NT2/D1 (cell line): ENCODE results near the gene CAMK1D.

Source experiments
- DNase-seq: peaks from one replicate; pipeline ENCODE4 v3.0.0-alpha.2; 2011; ENCODE audit warnings: low read depth, low spot score
- H3K27me3 ChIP-seq: 2 replicates; pipeline ENCODE4 v1.6.0; 2011; ENCODE audit warnings: mild to moderate bottlenecking; ENCODE audit not compliant: insufficient read length, insufficient read depth
- H3K36me3 ChIP-seq: 2 replicates; pipeline ENCODE4 v1.6.1; 2011; ENCODE audit warnings: mild to moderate bottlenecking, low read length, mixed read lengths; ENCODE audit not compliant: insufficient read depth, insufficient read length
- H3K4me1 ChIP-seq: 2 replicates; pipeline ENCODE4 v1.5.1; 2011; ENCODE audit not compliant: insufficient read depth, insufficient read length
- H3K4me3 ChIP-seq: 2 replicates; pipeline ENCODE4 v1.5.1; 2011; ENCODE audit warnings: low read depth; ENCODE audit not compliant: insufficient read length
- H3K9ac ChIP-seq: 2 replicates; pipeline ENCODE4 v1.6.0; 2011; ENCODE audit warnings: low read depth; ENCODE audit not compliant: insufficient read length
- H3K9me3 ChIP-seq: 2 replicates; pipeline ENCODE4 v1.5.1; 2011; ENCODE audit warnings: mild to moderate bottlenecking, low read length; ENCODE audit not compliant: insufficient read depth
- SUZ12 ChIP-seq: IDR thresholded peaks from 2 replicates; pipeline ENCODE4 v1.6.1; 2011; ENCODE audit not compliant: insufficient read length, insufficient read depth; ENCODE audit errors: extremely low read depth
- YY1 ChIP-seq: IDR thresholded peaks from 2 replicates; pipeline ENCODE4 v1.6.1; 2011; ENCODE audit not compliant: insufficient read length, insufficient read depth
- ZNF274 ChIP-seq: IDR thresholded peaks from 2 replicates; pipeline ENCODE4 v1.6.1; 2011; ENCODE audit warnings: mild to moderate bottlenecking, low read depth, low read length

Gene CAMK1D

GRCh38 chr10:12637649-12638048 lies 288.3 kb downstream of the CAMK1D start:
- no peak for TF ChIP-seq ZNF274
- TF ChIP-seq YY1, result no peak
- no peak for TF ChIP-seq SUZ12
- Histone ChIP-seq H3K27me3 (no peaks in the 10 kb centered on the region), H3K9ac (no peak overlapping the region), H3K4me3 (no peak overlapping the region), H3K4me1 (peaks cover 3% of the 10 kb centered on the region), H3K9me3 (no peaks in the 10 kb centered on the region), H3K36me3 (no peaks in the 10 kb centered on the region)
- no peak for DNase-seq

GRCh38 chr10:12638103-12638502 lies 288.8 kb downstream of the CAMK1D start:
- Histone ChIP-seq H3K36me3 (no peaks in the 10 kb centered on the region), H3K9ac (peak overlapping the region; percentile 46), H3K9me3 (no peaks in the 10 kb centered on the region), H3K27me3 (no peaks in the 10 kb centered on the region), H3K4me3 (peak overlapping the region; percentile 31), H3K4me1 (peaks cover 3% of the 10 kb centered on the region)
- DNase-seq, result peak; percentile 57
- TF ChIP-seq YY1 (no peak), SUZ12 (no peak), ZNF274 (no peak)

GRCh38 chr10:12638781-12639180 lies 289.4 kb downstream of the CAMK1D start:
- peak; percentile 71 for DNase-seq
- peak overlapping the region; percentile 46 for H3K9ac ChIP-seq
- no peak for TF ChIP-seq SUZ12
- TF ChIP-seq YY1, result no peak
- TF ChIP-seq ZNF274, result no peak
- peaks cover 3% of the 10 kb centered on the region for H3K4me1 ChIP-seq
- H3K4me3 ChIP-seq, result peak overlapping the region; percentile 31
- no peaks in the 10 kb centered on the region for H3K27me3 ChIP-seq
- H3K36me3 ChIP-seq, result no peaks in the 10 kb centered on the region
- H3K9me3 ChIP-seq, result no peaks in the 10 kb centered on the region

GRCh38 chr10:12639996-12640944 lies 290.9 kb downstream of the CAMK1D start:
- Histone ChIP-seq H3K9ac (no peak overlapping the region), H3K9me3 (no peaks in the 10 kb centered on the region), H3K36me3 (no peaks in the 10 kb centered on the region), H3K4me3 (no peak overlapping the region), H3K27me3 (no peaks in the 10 kb centered on the region), H3K4me1 (peaks cover 3% of the 10 kb centered on the region)
- TF ChIP-seq SUZ12 (no peak), YY1 (no peak), ZNF274 (no peak)
- DNase-seq, result no peak

DNA sequence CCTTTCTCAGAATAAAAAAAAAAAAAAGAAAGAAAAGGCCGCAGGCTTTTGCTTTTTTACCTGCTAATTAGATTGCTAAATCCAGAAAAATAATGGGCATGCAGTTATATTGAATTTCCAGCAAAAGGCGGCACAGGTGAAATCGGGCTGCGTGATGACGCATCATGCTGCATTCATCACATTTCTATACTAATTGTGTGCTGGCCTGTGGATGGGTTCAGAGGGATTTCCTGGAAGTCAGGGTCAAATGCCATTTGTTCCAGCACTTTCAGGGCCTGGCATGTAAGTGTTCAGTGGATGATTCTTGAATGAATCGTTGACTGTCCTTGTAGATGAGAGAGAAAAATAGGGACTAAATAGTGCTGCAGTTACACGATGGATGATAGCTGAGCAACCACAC lies 292.7 kb downstream of the CAMK1D start:
- H3K9me3 ChIP-seq, result no peaks in the 10 kb centered on the region
- no peaks in the 10 kb centered on the region for H3K27me3 ChIP-seq
- no peaks in the 10 kb centered on the region for H3K36me3 ChIP-seq
- H3K4me3 ChIP-seq, result no peak overlapping the region
- TF ChIP-seq ZNF274, result no peak
- no peak for TF ChIP-seq YY1
- TF ChIP-seq SUZ12, result no peak
- no peak overlapping the region for H3K9ac ChIP-seq
- no peak for DNase-seq
- peaks cover 3% of the 10 kb centered on the region for H3K4me1 ChIP-seq

DNA sequence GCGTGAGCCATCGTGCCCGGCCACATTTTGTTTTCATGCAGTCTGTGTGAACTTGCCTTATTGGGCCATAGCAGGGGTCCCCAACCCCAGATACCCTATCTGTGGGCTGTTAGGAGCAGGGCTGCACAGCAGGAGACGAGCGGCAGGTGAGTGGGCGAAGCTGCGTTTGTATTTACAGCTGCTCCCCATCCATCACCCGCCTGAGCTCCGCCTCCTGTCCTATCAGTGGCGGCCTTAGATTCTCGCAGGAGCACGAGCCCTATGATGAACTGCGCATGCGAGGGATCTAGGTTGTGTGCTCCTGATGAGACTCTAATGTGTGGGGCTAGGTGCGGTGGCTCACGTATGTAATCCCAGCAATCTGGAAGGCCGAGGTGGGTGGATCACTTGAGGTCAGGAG lies 293.9 kb downstream of the CAMK1D start:
- no peaks in the 10 kb centered on the region for H3K36me3 ChIP-seq
- no peaks in the 10 kb centered on the region for H3K27me3 ChIP-seq
- no peak for DNase-seq
- H3K4me3 ChIP-seq, result no peak overlapping the region
- peaks cover 3% of the 10 kb centered on the region for H3K4me1 ChIP-seq
- TF ChIP-seq YY1, result no peak
- no peak for TF ChIP-seq SUZ12
- no peak for TF ChIP-seq ZNF274
- no peak overlapping the region for H3K9ac ChIP-seq
- no peaks in the 10 kb centered on the region for H3K9me3 ChIP-seq

GRCh38 chr10:12644380-12645144 lies 295.2 kb downstream of the CAMK1D start:
- Histone ChIP-seq H3K9me3 (no peaks in the 10 kb centered on the region), H3K4me3 (no peak overlapping the region), H3K4me1 (peaks cover 3% of the 10 kb centered on the region), H3K36me3 (no peaks in the 10 kb centered on the region), H3K27me3 (no peaks in the 10 kb centered on the region), H3K9ac (no peak overlapping the region)
- no peak for DNase-seq
- TF ChIP-seq YY1, result no peak
